Endothelial cell of umbilical vein (primary cell): Measurements from ENCODE around the gene POLRMT. TPM values are rescaled to one million over a fixed set of nuclear protein-coding genes. Genes with fewer than 3 reads are reported as not detected.

Source experiments
- BruUV-seq: library from RNA; stranded (reverse); fragments of 400-500 nt; replicated peaks from 2 replicates; lab custom pipeline; 2021; lab: Mats Ljungman, UMichigan
- CTCF ChIA-PET: fragments of 300-600, 350-600 bp; sonication (Branson Sonifier 250); formaldehyde crosslinking; loops from one replicate; lab custom pipeline; 2021; ENCODE audit warnings: antibody characterized with exemption, inconsistent platforms; lab: Charles Lee
- POLR2A ChIA-PET: fragments of 300-600, 350-600 bp; sonication (Branson Sonifier 250); formaldehyde crosslinking; loops from one replicate; lab custom pipeline; 2021; ENCODE audit warnings: antibody characterized with exemption, inconsistent platforms; lab: Charles Lee
- DNase-seq: peaks from one replicate; pipeline ENCODE4 v3.0.0-alpha.2; 2011; ENCODE audit warnings: low read depth, low spot score
- FAIRE-seq: peaks from 2 replicates; lab custom pipeline; 2011; peaks lifted over from hg19 to GRCh38; lab: Jason Lieb, UNC
- H2AFZ ChIP-seq: 2 replicates; pipeline ENCODE4 v1.6.0; 2012; ENCODE audit warnings: low read depth, low read length, control low read depth, inconsistent platforms
- H3K27ac ChIP-seq: 2 replicates; pipeline ENCODE4 v1.5.1; 2011; ENCODE audit warnings: low read depth, mild to moderate bottlenecking, control low read depth, low read length, moderate library complexity; ENCODE audit not compliant: insufficient read depth
- H3K27me3 ChIP-seq, 2 experiments: 2 replicates each; pipeline versions ENCODE4 v1.6.0 to v1.6.1; 2011; ENCODE audit warnings: low read length in 2 of 2, mixed read lengths in 1 of 2; ENCODE audit not compliant: control insufficient read depth in 2 of 2, insufficient read depth in 2 of 2
- H3K36me3 ChIP-seq, 2 experiments: 2 replicates in 1 of 2; 3 replicates in 1 of 2; pipeline ENCODE4 v1.5.1; 2011; ENCODE audit warnings: low read length in 2 of 2, mild to moderate bottlenecking in 1 of 2, moderate library complexity in 1 of 2; ENCODE audit not compliant: control insufficient read depth in 2 of 2, insufficient read depth in 2 of 2; ENCODE audit errors: extremely low read depth in 1 of 2
- H3K4me1 ChIP-seq: 3 replicates; pipeline ENCODE4 v1.5.1; 2011; ENCODE audit warnings: mild to moderate bottlenecking, low read length; ENCODE audit not compliant: control insufficient read depth, insufficient read depth; ENCODE audit errors: extremely low read depth
- H3K4me2 ChIP-seq: 2 replicates; pipeline ENCODE4 v1.6.1; 2011; ENCODE audit warnings: low read length, control low read depth, mixed read lengths; ENCODE audit not compliant: insufficient read depth
- H3K4me3 ChIP-seq, 3 experiments: fragments of 200-600 bp in 1 of 3; sonication (generic), shearing (Covaris generic) in 1 of 3; replicated peaks in 1 of 3; 2 replicates each; pipeline ENCODE4 v1.5.1; 2011 to 2016; ENCODE audit warnings: control low read depth in 3 of 3, low read length in 3 of 3, mild to moderate bottlenecking in 2 of 3, inconsistent platforms in 1 of 3, low read depth in 1 of 3, moderate library complexity in 1 of 3; ENCODE audit not compliant: insufficient read depth in 1 of 3
- H3K79me2 ChIP-seq: 2 replicates; pipeline ENCODE4 v1.6.0; 2012; ENCODE audit warnings: low read length, inconsistent platforms; ENCODE audit not compliant: control insufficient read depth, insufficient read depth
- H3K9ac ChIP-seq: replicated peaks from 2 replicates; pipeline ENCODE3; 2011; ENCODE audit warnings: low read length, control low read depth; ENCODE audit not compliant: insufficient read depth; ENCODE audit errors: extremely low read depth
- H3K9me1 ChIP-seq: replicated peaks from 3 replicates; pipeline ENCODE4 v1.6.0; 2011; ENCODE audit warnings: mild to moderate bottlenecking, low read length; ENCODE audit not compliant: control insufficient read depth, insufficient read depth; ENCODE audit errors: extremely low read depth
- H3K9me3 ChIP-seq: replicated peaks from 2 replicates; pipeline ENCODE4 v1.5.1; 2012; ENCODE audit warnings: low read length, inconsistent platforms; ENCODE audit not compliant: control insufficient read depth, insufficient read depth
- H4K20me1 ChIP-seq: replicated peaks from 2 replicates; pipeline ENCODE3; 2011; ENCODE audit warnings: mild to moderate bottlenecking, low read length; ENCODE audit not compliant: control insufficient read depth, insufficient read depth; ENCODE audit errors: extremely low read depth
- EZH2 ChIP-seq: IDR thresholded peaks from 2 replicates; pipeline ENCODE4 v1.6.1; 2012; ENCODE audit warnings: borderline replicate concordance, low read depth, mild to moderate bottlenecking, moderate library complexity, low read length, inconsistent platforms; ENCODE audit not compliant: severe bottlenecking
- FOS ChIP-seq: IDR thresholded peaks from 2 replicates; pipeline ENCODE4 v1.6.1; 2011; ENCODE audit warnings: mild to moderate bottlenecking, low read length, moderate library complexity, borderline replicate concordance; ENCODE audit not compliant: insufficient read depth
- GATA2 ChIP-seq: IDR thresholded peaks from 2 replicates; pipeline ENCODE4 v1.7.0; 2011; ENCODE audit warnings: low read depth, mild to moderate bottlenecking, moderate library complexity, mixed read lengths, low read length; ENCODE audit not compliant: insufficient read length, insufficient read depth
- JUN ChIP-seq: IDR thresholded peaks from 2 replicates; pipeline ENCODE4 v1.6.1; 2011; ENCODE audit warnings: borderline replicate concordance, low read depth; ENCODE audit not compliant: insufficient read length, insufficient read depth
- MYC ChIP-seq: IDR thresholded peaks from one replicate; pipeline ENCODE4 v1.6.1; 2011; ENCODE audit warnings: mild to moderate bottlenecking, low read depth, low read length
- POLR2AphosphoS5 ChIP-seq: IDR thresholded peaks from 2 replicates; pipeline ENCODE4 v1.6.1; 2012; ENCODE audit warnings: low read depth, mild to moderate bottlenecking, control low read depth, low read length, moderate library complexity; ENCODE audit not compliant: insufficient read depth
- dilution Hi-C: fragments of 300-500 bp; cut with MboI; formaldehyde crosslinking; loops from one replicate; pipeline ENCODE4 v1.15.0; 2019; ENCODE audit warnings: low sequenced_read_pairs; ENCODE audit not compliant: extremely low pct_ligation_motif_present
- intact Hi-C: fragments of 100-400 bp; cut with micrococcal nuclease; formaldehyde crosslinking; loops from one replicate; pipeline ENCODE4 v1.10.0; 2022
- polyA plus RNA-seq, 4 experiments: library from polyadenylated mRNA; depleted of rRNA in 3 of 4; stranded (reverse) in 3 of 4; unstranded in 1 of 4; fragments of >200 nt; gene quantifications; 2 replicates each; pipeline versions ENCODE4 v1.2.1 to v1.2.3, GENCODE V29; 2011 to 2012; ENCODE audit warnings: missing spikeins in 1 of 4
- total RNA-seq: library from RNA; stranded (reverse); gene quantifications from 2 replicates; pipeline ENCODE4 v1.2.3, GENCODE V29; 2021

Gene POLRMT
- total and polyA plus RNA-seq, 2 donors (not counting 3 experiments of a cell fraction or from before 2014, with no cell fraction given) = 38.9 to 50.6 TPM

GRCh38 chr19:678791-679388 lies 45.6 kb upstream of the POLRMT start:
- no TSS peak for BruUV-seq
- H3K9ac ChIP-seq = no peak overlapping the region
- TF ChIP-seq POLR2AphosphoS5 = no peak
- TF ChIP-seq MYC = no peak
- no peak for TF ChIP-seq GATA2
- TF ChIP-seq FOS = no peak
- H3K4me2 ChIP-seq = no peak overlapping the region
- H3K36me3 ChIP-seq = no peaks in the 10 kb centered on the region
- no peak overlapping the region for H3K4me3 ChIP-seq
- H3K79me2 ChIP-seq = peaks cover 12% of the 10 kb centered on the region
- no peak for FAIRE-seq
- intact Hi-C loops (no loop called here), dilution Hi-C loops (no loop called here)
- no peaks in the 10 kb centered on the region for H4K20me1 ChIP-seq
- ChIA-PET POLR2A (no interaction called here), CTCF (interaction anchor here (0.9 to 2.5 kb wide), 7 partner anchors 9 to 95 kb away, joined by 3 to 11 read pairs (median 8); no protein-coding TSS in a partner anchor)
- peak overlapping the region; percentile 68 for H3K27ac ChIP-seq
- no peaks in the 10 kb centered on the region for H3K9me3 ChIP-seq
- H3K4me1 ChIP-seq = peaks cover 16% of the 10 kb centered on the region
- H3K27me3 ChIP-seq = no peaks in the 10 kb centered on the region
- DNase-seq = no peak
- H3K9me1 ChIP-seq = no peaks in the 10 kb centered on the region
- H2AFZ ChIP-seq = no peak overlapping the region

GRCh38 chr19:677601-678436 lies 44.5 kb upstream of the POLRMT start:
- intact Hi-C loops (no loop called here), dilution Hi-C loops (no loop called here)
- no peaks in the 10 kb centered on the region for H3K9me3 ChIP-seq
- TSS peak; percentile 23 for BruUV-seq
- FAIRE-seq (peak; percentile 43), DNase-seq (no peak)
- ChIA-PET CTCF (interaction anchor here (1.3 to 1.6 kb wide), 2 partner anchors 15 to 56 kb away, joined by 4 to 9 read pairs; partner anchors contain the start of gene RNF126), POLR2A (interaction anchor here (0.6 kb wide), 1 partner anchor 759 kb away, joined by 3 read pairs; no protein-coding TSS in a partner anchor)
- peak overlapping the region; percentile 4 for H3K27ac ChIP-seq
- H3K4me2 ChIP-seq = no peak overlapping the region
- H3K36me3 ChIP-seq = no peaks in the 10 kb centered on the region
- no peak for TF ChIP-seq FOS
- no peak for TF ChIP-seq POLR2AphosphoS5
- TF ChIP-seq EZH2 = no peak
- TF ChIP-seq GATA2 = no peak
- TF ChIP-seq MYC = no peak
- TF ChIP-seq JUN = no peak
- no peaks in the 10 kb centered on the region for H3K27me3 ChIP-seq
- H2AFZ ChIP-seq = no peak overlapping the region
- H3K9me1 ChIP-seq = no peaks in the 10 kb centered on the region
- no peak overlapping the region for H3K9ac ChIP-seq
- no peak overlapping the region for H3K4me3 ChIP-seq
- H3K4me1 ChIP-seq = peaks cover 16% of the 10 kb centered on the region
- no peaks in the 10 kb centered on the region for H4K20me1 ChIP-seq
- peaks cover 12% of the 10 kb centered on the region for H3K79me2 ChIP-seq
